ENCODE results near the gene ZNF593. TPM values are rescaled to one million over a fixed set of nuclear protein-coding genes. Genes with fewer than 3 reads are reported as not detected.

Gene ZNF593
- total RNA-seq, 5 donors from 2014 or later (not counting 1 experiment from before 2014, with no cell fraction given): 8.5 to 17.7 (median 17.1) TPM

DNA sequence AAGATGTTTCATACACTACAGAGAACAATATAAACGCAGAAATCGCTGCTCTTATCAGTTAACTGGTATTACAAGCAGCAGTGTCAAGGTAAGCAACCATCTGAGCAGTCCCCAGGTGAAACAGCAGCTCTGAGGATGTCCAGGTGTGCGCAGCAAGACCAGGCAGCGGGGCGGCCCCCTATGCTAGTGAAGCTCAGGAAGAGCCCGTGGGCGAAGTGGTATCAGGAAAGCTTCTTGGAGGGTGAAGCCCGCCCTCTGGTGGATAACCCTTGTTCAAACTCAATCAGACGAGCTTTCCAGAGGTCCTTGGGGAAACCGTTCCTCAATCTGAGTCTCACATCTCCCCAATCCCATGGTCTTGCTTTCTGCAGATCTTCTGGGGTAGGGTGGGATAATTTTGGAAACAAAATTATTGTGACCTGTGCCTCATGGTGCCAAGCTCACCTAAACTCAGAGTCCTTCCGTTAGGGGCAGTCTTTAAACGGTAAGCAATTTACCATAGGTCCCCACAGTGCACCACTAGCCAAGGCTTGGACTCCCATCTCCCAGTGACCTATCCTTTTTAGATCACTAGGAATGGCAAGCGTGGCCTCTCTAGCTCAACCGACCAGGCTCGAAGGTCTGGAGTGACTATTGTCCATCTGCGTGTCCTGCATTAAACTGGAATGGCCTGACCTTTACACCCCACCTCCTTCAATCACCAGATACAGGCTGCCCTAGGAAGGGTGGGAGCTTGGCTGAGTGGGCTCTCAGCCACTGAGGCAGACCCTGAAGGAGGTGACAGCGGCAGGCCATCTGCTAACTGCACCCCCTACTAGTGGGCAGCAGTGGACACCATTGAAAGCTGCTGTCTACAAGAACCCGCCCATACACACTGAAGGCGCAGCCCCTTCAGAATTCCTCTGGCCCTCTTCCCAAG lies 24.4 kb upstream of the ZNF593 start:
- POLR2A ChIA-PET: interaction anchor here in 1 of 2 donors (0.8 kb wide), 1 partner anchor 42 kb away, joined by 7 read pairs; no protein-coding TSS in a partner anchor
- peak overlapping the region in 1 of 2 donors; percentile 61 for H3K27ac Mint-ChIP-seq

DNA sequence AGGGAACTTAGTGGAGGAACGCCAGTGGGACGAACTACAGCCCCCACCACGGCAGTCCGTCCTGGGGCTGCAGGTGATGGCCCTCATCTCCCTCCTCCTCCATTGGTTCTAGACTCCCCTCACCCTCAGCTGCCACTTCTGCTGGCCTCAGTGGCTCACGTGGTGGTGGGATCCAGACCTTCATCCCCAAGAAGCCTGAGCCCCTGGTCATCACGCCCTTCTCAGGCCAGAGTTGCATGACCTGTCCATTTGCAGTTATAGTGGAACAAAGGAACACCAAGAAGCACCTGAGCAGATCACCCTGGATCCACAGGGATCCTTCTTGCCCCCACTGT lies 23.8 kb upstream of the ZNF593 start:
- Histone ChIP-seq H3K27me3 (replicated peaks in 1 of 2; ENCODE audit: control insufficient read depth in 2 of 2, extremely low read depth in 1 of 2, insufficient read depth in 2 of 2, low read length in 1 of 2) (peaks cover 0 to 21% of the 10 kb centered on the region in 2 experiments), H3K36me3 (ENCODE audit: control insufficient read depth in 2 of 2, extremely low read depth in 1 of 2, insufficient read depth in 1 of 2, low read length in 1 of 2) (no peaks in the 10 kb centered on the region), H3K27ac (ENCODE audit: low read length) (no peak overlapping the region), H3K4me1 (ENCODE audit: control insufficient read depth in 1 of 2, extremely low read depth in 1 of 2, insufficient read depth in 2 of 2, low read length in 2 of 2) (peaks cover 0 to 3% of the 10 kb centered on the region in 2 experiments), H3K4me3 (ENCODE audit: control insufficient read depth in 1 of 2, extremely low read depth in 1 of 2, low read length in 1 of 2) (no peak overlapping the region), H3K9me3 (no peaks in the 10 kb centered on the region)
- H3K36me3 Mint-ChIP-seq: no peaks in the 10 kb centered on the region
- H3K27ac Mint-ChIP-seq: no peak overlapping the region
- no peaks in the 10 kb centered on the region for H3K9me3 Mint-ChIP-seq
- H3K27me3 Mint-ChIP-seq: peaks cover 4 to 14% of the 10 kb centered on the region in 2 donors
- H3K4me3 Mint-ChIP-seq: no peak overlapping the region
- 48% methylated on average over 5 of the region's 6 CpGs for WGBS (ENCODE audit: insufficient coverage)
- H3K4me1 Mint-ChIP-seq: peaks cover 6 to 7% (median 6%) of the 10 kb centered on the region in 3 donors
- POLR2A ChIA-PET: no interaction called here
- CTCF ChIA-PET: interaction anchor here (0.9 to 3.5 kb wide), 7 partner anchors 12 to 88 kb away, joined by 3 to 59 read pairs (median 7); partner anchors contain the start of gene CEP85 (in 1 of the 2)
- DNase-seq (no peak), ATAC-seq (replicated peaks in 1 of 4) (no peak)

More for the DNA sequence above, 24.4 kb upstream of the ZNF593 start:
- H3K36me3 Mint-ChIP-seq: no peaks in the 10 kb centered on the region
- Histone ChIP-seq H3K27me3 (replicated peaks in 1 of 2; ENCODE audit: control insufficient read depth in 2 of 2, extremely low read depth in 1 of 2, insufficient read depth in 2 of 2, low read length in 1 of 2) (peaks cover 0 to 21% of the 10 kb centered on the region in 2 experiments), H3K27ac (ENCODE audit: low read length) (no peak overlapping the region), H3K4me1 (ENCODE audit: control insufficient read depth in 1 of 2, extremely low read depth in 1 of 2, insufficient read depth in 2 of 2, low read length in 2 of 2) (peaks cover 0 to 3% of the 10 kb centered on the region in 2 experiments), H3K4me3 (ENCODE audit: control insufficient read depth in 1 of 2, extremely low read depth in 1 of 2, low read length in 1 of 2) (no peak overlapping the region), H3K9me3 (no peaks in the 10 kb centered on the region), H3K36me3 (ENCODE audit: control insufficient read depth in 2 of 2, extremely low read depth in 1 of 2, insufficient read depth in 1 of 2, low read length in 1 of 2) (no peaks in the 10 kb centered on the region)
- DNase-seq (peak; percentile 28 to 88 (median 65)), ATAC-seq (replicated peaks in 1 of 4) (peak; percentile 81 to 96 (median 88))
- CTCF ChIA-PET: interaction anchor here (0.5 to 4.0 kb wide), 18 partner anchors 10 to 93 kb away, joined by 3 to 59 read pairs (median 5); partner anchors contain the start of genes C1orf232 (in 1 of the 2), CEP85 (in 1 of the 2) and ZNF593 (in 1 of the 2)
- H3K4me1 Mint-ChIP-seq: peaks cover 6 to 7% (median 6%) of the 10 kb centered on the region in 3 donors
- H3K27me3 Mint-ChIP-seq: peaks cover 4 to 14% of the 10 kb centered on the region in 2 donors
- 40% methylated on average over 8 of the region's 19 CpGs for WGBS (ENCODE audit: insufficient coverage)
- no peaks in the 10 kb centered on the region for H3K9me3 Mint-ChIP-seq
- H3K4me3 Mint-ChIP-seq: no peak overlapping the region

DNA sequence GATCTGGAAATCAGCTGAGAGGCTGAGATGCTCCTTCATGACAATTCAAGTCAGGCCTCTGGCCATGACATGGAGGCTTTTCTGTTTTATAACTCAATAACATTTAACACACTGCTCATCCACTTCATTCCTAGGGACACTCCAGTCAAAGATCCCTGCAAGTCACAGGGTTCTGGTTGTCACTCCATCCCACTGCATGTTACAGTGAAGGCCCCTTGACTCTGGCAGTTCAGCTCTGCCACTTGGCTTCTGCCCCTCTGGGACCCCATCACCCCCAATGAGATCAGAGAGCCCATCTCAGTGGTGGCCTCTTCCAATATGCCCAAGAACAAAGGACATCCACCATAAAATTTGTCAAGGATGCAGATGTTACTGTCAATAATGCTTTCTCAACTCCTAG lies 20.8 kb upstream of the ZNF593 start:
- DNase-seq (no peak), ATAC-seq (replicated peaks in 1 of 4) (no peak)
- no peak overlapping the region for H3K4me3 Mint-ChIP-seq
- no peak overlapping the region for H3K27ac Mint-ChIP-seq
- no peaks in the 10 kb centered on the region for H3K36me3 Mint-ChIP-seq
- H3K9me3 Mint-ChIP-seq: no peaks in the 10 kb centered on the region
- Histone ChIP-seq H3K36me3 (ENCODE audit: control insufficient read depth in 2 of 2, extremely low read depth in 1 of 2, insufficient read depth in 1 of 2, low read length in 1 of 2) (no peaks in the 10 kb centered on the region), H3K4me1 (ENCODE audit: control insufficient read depth in 1 of 2, extremely low read depth in 1 of 2, insufficient read depth in 2 of 2, low read length in 2 of 2) (peaks cover 0 to 3% of the 10 kb centered on the region in 2 experiments), H3K4me3 (ENCODE audit: control insufficient read depth in 1 of 2, extremely low read depth in 1 of 2, low read length in 1 of 2) (no peak overlapping the region), H3K27ac (ENCODE audit: low read length) (no peak overlapping the region), H3K27me3 (replicated peaks in 1 of 2; ENCODE audit: control insufficient read depth in 2 of 2, extremely low read depth in 1 of 2, insufficient read depth in 2 of 2, low read length in 1 of 2) (peaks cover 0 to 21% of the 10 kb centered on the region in 2 experiments), H3K9me3 (no peaks in the 10 kb centered on the region)
- ChIA-PET CTCF (no interaction called here), POLR2A (no interaction called here)
- peaks cover 7 to 15% of the 10 kb centered on the region in 2 donors for H3K27me3 Mint-ChIP-seq
- peaks cover 6 to 7% (median 6%) of the 10 kb centered on the region in 3 donors for H3K4me1 Mint-ChIP-seq

DNA sequence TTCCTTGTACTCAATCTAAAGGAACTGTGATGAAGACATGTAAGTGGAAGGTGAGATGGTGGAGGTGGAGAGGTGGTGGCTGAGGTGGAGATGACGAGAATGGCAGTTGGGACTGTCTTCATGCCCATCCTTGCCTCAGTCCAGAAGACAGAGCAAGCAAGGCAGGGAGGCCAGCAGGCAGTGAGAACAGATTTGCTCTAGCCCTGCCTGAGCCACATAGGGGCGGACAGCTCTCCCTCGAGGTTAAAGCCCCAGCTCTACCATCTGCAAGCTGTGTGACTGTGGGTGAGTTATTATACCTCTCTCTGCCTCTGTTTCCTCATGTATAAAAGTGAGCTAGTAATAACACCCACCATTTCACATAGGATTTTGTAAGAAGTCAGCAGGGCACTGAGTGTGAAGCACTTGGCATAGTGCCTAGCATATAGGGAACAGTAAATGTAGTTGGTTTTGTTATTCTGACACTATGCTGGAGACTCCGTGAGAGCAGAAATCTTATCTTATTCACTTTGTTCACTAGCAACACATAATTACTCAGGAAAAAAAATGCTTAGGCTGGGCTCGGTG lies 15.7 kb upstream of the ZNF593 start:
- WGBS (ENCODE audit: insufficient coverage): 100% methylated on average over 1 of the region's 5 CpGs
- Histone ChIP-seq H3K4me3 (ENCODE audit: control insufficient read depth in 1 of 2, extremely low read depth in 1 of 2, low read length in 1 of 2) (no peak overlapping the region), H3K9me3 (no peaks in the 10 kb centered on the region), H3K27ac (ENCODE audit: low read length) (no peak overlapping the region), H3K4me1 (ENCODE audit: control insufficient read depth in 1 of 2, extremely low read depth in 1 of 2, insufficient read depth in 2 of 2, low read length in 2 of 2) (peaks cover 0 to 6% of the 10 kb centered on the region in 2 experiments), H3K36me3 (ENCODE audit: control insufficient read depth in 2 of 2, extremely low read depth in 1 of 2, insufficient read depth in 1 of 2, low read length in 1 of 2) (no peaks in the 10 kb centered on the region), H3K27me3 (replicated peaks in 1 of 2; ENCODE audit: control insufficient read depth in 2 of 2, extremely low read depth in 1 of 2, insufficient read depth in 2 of 2, low read length in 1 of 2) (peaks cover 0 to 49% of the 10 kb centered on the region in 2 experiments)
- ATAC-seq (replicated peaks in 1 of 4) (no peak), DNase-seq (no peak)
- no peak overlapping the region for H3K27ac Mint-ChIP-seq
- ChIA-PET POLR2A (no interaction called here), CTCF (interaction anchor here in 1 of 2 donors (1.6 kb wide), 1 partner anchor 27 kb away, joined by 4 read pairs; no protein-coding TSS in a partner anchor)
- peaks cover 0 to 3% (median 3%) of the 10 kb centered on the region in 3 donors for H3K4me1 Mint-ChIP-seq
- peaks cover 12 to 23% of the 10 kb centered on the region in 2 donors for H3K27me3 Mint-ChIP-seq
- no peaks in the 10 kb centered on the region for H3K36me3 Mint-ChIP-seq
- H3K4me3 Mint-ChIP-seq: no peak overlapping the region
- no peaks in the 10 kb centered on the region for H3K9me3 Mint-ChIP-seq

DNA sequence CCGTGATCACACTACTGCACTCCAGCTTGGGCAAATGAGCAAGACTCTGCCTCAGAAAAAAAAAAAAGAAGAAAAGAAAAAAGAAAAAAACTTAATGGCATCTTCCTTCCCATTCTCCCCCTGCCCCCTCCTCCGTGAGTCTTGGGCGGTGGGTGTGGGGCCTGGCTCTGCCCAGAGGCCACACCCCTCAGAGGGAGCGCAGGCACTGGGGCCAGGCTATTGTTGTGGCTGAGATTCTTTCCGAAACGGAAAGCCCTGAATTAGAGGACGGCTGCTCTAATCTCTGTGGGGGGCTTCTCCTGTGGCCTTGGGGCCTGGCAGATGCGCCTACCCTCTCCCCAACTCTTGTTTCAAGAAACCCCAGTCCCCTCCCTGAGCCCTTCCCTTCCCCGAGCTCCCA lies 15.0 kb upstream of the ZNF593 start:
- POLR2A ChIA-PET: no interaction called here
- H3K36me3 Mint-ChIP-seq: no peaks in the 10 kb centered on the region
- ATAC-seq (replicated peaks in 1 of 4) (no peak), DNase-seq (no peak)
- Histone ChIP-seq H3K36me3 (ENCODE audit: control insufficient read depth in 2 of 2, extremely low read depth in 1 of 2, insufficient read depth in 1 of 2, low read length in 1 of 2) (no peaks in the 10 kb centered on the region), H3K4me1 (ENCODE audit: control insufficient read depth in 1 of 2, extremely low read depth in 1 of 2, insufficient read depth in 2 of 2, low read length in 2 of 2) (peaks cover 0 to 6% of the 10 kb centered on the region in 2 experiments), H3K27ac (ENCODE audit: low read length) (no peak overlapping the region), H3K9me3 (no peaks in the 10 kb centered on the region), H3K4me3 (ENCODE audit: control insufficient read depth in 1 of 2, extremely low read depth in 1 of 2, low read length in 1 of 2) (no peak overlapping the region), H3K27me3 (replicated peaks in 1 of 2; ENCODE audit: control insufficient read depth in 2 of 2, extremely low read depth in 1 of 2, insufficient read depth in 2 of 2, low read length in 1 of 2) (peaks cover 0 to 54% of the 10 kb centered on the region in 2 experiments)
- H3K27me3 Mint-ChIP-seq: peaks cover 12 to 28% of the 10 kb centered on the region in 2 donors
- no peak overlapping the region for H3K4me3 Mint-ChIP-seq
- H3K4me1 Mint-ChIP-seq: peaks cover 0 to 3% (median 3%) of the 10 kb centered on the region in 3 donors
- no peaks in the 10 kb centered on the region for H3K9me3 Mint-ChIP-seq
- no peak overlapping the region for H3K27ac Mint-ChIP-seq
- CTCF ChIA-PET: interaction anchor here in 1 of 2 donors (1.6 to 1.8 kb wide), 2 partner anchors 10 to 28 kb away, joined by 4 to 5 read pairs; no protein-coding TSS in a partner anchor
- WGBS (ENCODE audit: insufficient coverage): 71% methylated on average over 6 of the region's 9 CpGs
